A673 (cell line): ENCODE measurements around the gene GOLGA6L2. TPM values are rescaled to one million over a fixed set of nuclear protein-coding genes. Genes with fewer than 3 reads are reported as not detected.
A peak's percentile ranks its signal among the peaks of the same experiment; 100 is the strongest.

Experiments used
- Bru-seq: library from RNA; stranded (reverse); fragments of 400-500 nt; gene quantifications from one replicate; lab custom pipeline; 2021; lab: Mats Ljungman, UMichigan
- BruChase-seq, 2 experiments: library from RNA; stranded (reverse); fragments of 400-500 nt; gene quantifications; one replicate each; lab custom pipeline; 2021; lab: Mats Ljungman, UMichigan
- BruUV-seq: library from RNA; stranded (reverse); fragments of 400-500 nt; replicated peaks from 2 replicates; lab custom pipeline; 2021; lab: Mats Ljungman, UMichigan
- CTCF ChIA-PET: fragments of 300-600 bp; sonication (Branson Sonifier 250); formaldehyde crosslinking; loops from one replicate; lab custom pipeline; 2022; ENCODE audit warnings: antibody characterized with exemption; lab: Charles Lee
- POLR2A ChIA-PET: fragments of 300-600 bp; sonication (Branson Sonifier 250); formaldehyde crosslinking; loops from one replicate; lab custom pipeline; 2022; ENCODE audit warnings: antibody characterized with exemption; ENCODE audit not compliant: low non-redundant PET; lab: Charles Lee
- DNase-seq: peaks from one replicate; pipeline ENCODE4 v3.0.0-alpha.2; 2015; ENCODE audit warnings: low spot score
- H3K27ac ChIP-seq: fragments of 200-600 bp; sonication (generic); 2 replicates; pipeline ENCODE4 v1.5.1; 2016; ENCODE audit warnings: mixed run types, low read depth, mild to moderate bottlenecking, mixed read lengths, antibody characterized with exemption, low read length; ENCODE audit not compliant: poor library complexity, severe bottlenecking
- H3K27me3 ChIP-seq: fragments of 200-600 bp; sonication (generic); replicated peaks from 2 replicates; pipeline ENCODE4 v1.6.1; 2017; ENCODE audit warnings: mixed run types, low read depth, mild to moderate bottlenecking, mixed read lengths, antibody characterized with exemption, low read length; ENCODE audit not compliant: insufficient read depth, poor library complexity
- H3K36me3 ChIP-seq: fragments of 200-600 bp; sonication (generic); 2 replicates; pipeline ENCODE4 v1.6.1; 2016; ENCODE audit warnings: mixed run types, mild to moderate bottlenecking, mixed read lengths, antibody characterized with exemption, low read length; ENCODE audit not compliant: insufficient read depth, poor library complexity, severe bottlenecking
- H3K4me1 ChIP-seq: fragments of 200-600 bp; sonication (generic); 2 replicates; pipeline ENCODE4 v1.6.1; 2017; ENCODE audit warnings: mixed run types, mild to moderate bottlenecking, mixed read lengths, antibody characterized with exemption, low read length; ENCODE audit not compliant: insufficient read depth, poor library complexity, severe bottlenecking
- H3K4me3 ChIP-seq: fragments of 200-600 bp; sonication (generic); 2 replicates; pipeline ENCODE4 v1.5.1; 2016; ENCODE audit warnings: low read depth, mixed run types, mild to moderate bottlenecking, mixed read lengths, low read length; ENCODE audit not compliant: poor library complexity, severe bottlenecking
- H3K9me3 ChIP-seq: fragments of 200-600 bp; sonication (generic); 2 replicates; pipeline ENCODE4 v1.6.1; 2016; ENCODE audit warnings: mixed run types, low read depth, mild to moderate bottlenecking, mixed read lengths, antibody characterized with exemption, low read length; ENCODE audit not compliant: poor library complexity, severe bottlenecking
- CTCF ChIP-seq: fragments of 300-800, 200-600 bp; sonication (generic); conservative IDR thresholded peaks from 2 replicates; pipeline ENCODE4 v1.5.1; 2017; ENCODE audit warnings: low read depth, mild to moderate bottlenecking, antibody characterized with exemption, low read length, moderate library complexity, mixed read lengths
- EZH2 ChIP-seq: fragments of 200-600 bp; sonication (generic); IDR thresholded peaks from 2 replicates; pipeline ENCODE4 v1.6.1; 2017; ENCODE audit warnings: borderline replicate concordance, low read depth, mild to moderate bottlenecking, mixed read lengths, antibody characterized with exemption, low read length; ENCODE audit not compliant: poor library complexity, severe bottlenecking
- intact Hi-C: fragments of 100-400 bp; cut with micrococcal nuclease; formaldehyde crosslinking; loops from one replicate; pipeline ENCODE4 v1.10.0; 2022; ENCODE audit not compliant: unreplicated experiment
- long read RNA-seq: library from polyadenylated mRNA; stranded (forward); transcript quantifications from one replicate; pipeline ENCODE4 v2.0.0, GENCODE V29; 2022
- total RNA-seq: library from RNA; stranded (reverse); gene quantifications from 2 replicates; pipeline ENCODE4 v1.2.3, GENCODE V29; 2021

Gene GOLGA6L2
- total RNA-seq (not detected in 2 replicates), Bru-seq, nascent RNA (not detected), BruChase-seq, experiment 1, labeled RNA remaining after a 2-hour chase (not detected), BruChase-seq, experiment 2, labeled RNA remaining after a 6-hour chase (not detected)
- long read RNA-seq = 0 reads

- DNase-seq = peak; percentile 32
- Histone ChIP-seq H3K4me3 (no peak within 1 kb of the TSS), H3K27ac (no peak within 1 kb of the TSS), H3K9me3 (no peaks in the 10 kb centered on the region), H3K36me3 (no peaks in the 10 kb centered on the region), H3K4me1 (no peaks in the 10 kb centered on the region), H3K27me3 (no peaks in the 10 kb centered on the region)
- ChIA-PET POLR2A (no interaction called here), CTCF (no interaction called here)
- intact Hi-C loops = no loop called here
- TF ChIP-seq CTCF = no peak
- TF ChIP-seq EZH2 = no peak
- BruUV-seq = no TSS peak
Observed at GRCh38 chr15:23447107-23447500, at the start of gene GOLGA6L2. Gene GOLGA6L2 (minus strand): TSS chr15:23447243. CDS start chr15:23447181, 62 bp downstream.

- POLR2A ChIA-PET = no interaction called here
- H3K27ac ChIP-seq = no peak overlapping the region
- no peak for DNase-seq
- H3K4me1 ChIP-seq = no peaks in the 10 kb centered on the region
- H3K4me3 ChIP-seq = no peak overlapping the region
- H3K27me3 ChIP-seq = no peaks in the 10 kb centered on the region
- H3K36me3 ChIP-seq = no peaks in the 10 kb centered on the region
- no TSS peak for BruUV-seq
- intact Hi-C loops = no loop called here
- CTCF ChIA-PET = no interaction called here
- TF ChIP-seq CTCF = no peak
- TF ChIP-seq EZH2 = no peak
- no peaks in the 10 kb centered on the region for H3K9me3 ChIP-seq
Observed at GRCh38 chr15:23484870-23485269, 37.8 kb upstream of the GOLGA6L2 start.

- ChIA-PET POLR2A (no interaction called here), CTCF (no interaction called here)
- no TSS peak for BruUV-seq
- no peak for TF ChIP-seq EZH2
- no peak for TF ChIP-seq CTCF
- Histone ChIP-seq H3K36me3 (no peaks in the 10 kb centered on the region), H3K27me3 (no peaks in the 10 kb centered on the region), H3K27ac (no peak overlapping the region), H3K4me3 (no peak overlapping the region), H3K4me1 (no peaks in the 10 kb centered on the region), H3K9me3 (no peaks in the 10 kb centered on the region)
- no peak for DNase-seq
- intact Hi-C loops = no loop called here
Observed at GRCh38 chr15:23483821-23484299, 36.8 kb upstream of the GOLGA6L2 start.
